Loucy (cell line): ENCODE data around the gene MRPL53.

Source experiments
- EZH2phosphoT487 ChIP-seq: fragments of 200-600 bp; IDR thresholded peaks from 2 replicates; pipeline ENCODE4 v1.6.1; 2018; ENCODE audit warnings: antibody characterized with exemption, mild to moderate bottlenecking, moderate library complexity, borderline replicate concordance
- TF ChIP-seq, protein P1 (sequence below): fragments of 200-600 bp; sonication (generic); conservative IDR thresholded peaks from 2 replicates; pipeline ENCODE4 v1.5.1; 2014; ENCODE audit warnings: mild to moderate bottlenecking, antibody characterized with exemption, low read length

DNA sequence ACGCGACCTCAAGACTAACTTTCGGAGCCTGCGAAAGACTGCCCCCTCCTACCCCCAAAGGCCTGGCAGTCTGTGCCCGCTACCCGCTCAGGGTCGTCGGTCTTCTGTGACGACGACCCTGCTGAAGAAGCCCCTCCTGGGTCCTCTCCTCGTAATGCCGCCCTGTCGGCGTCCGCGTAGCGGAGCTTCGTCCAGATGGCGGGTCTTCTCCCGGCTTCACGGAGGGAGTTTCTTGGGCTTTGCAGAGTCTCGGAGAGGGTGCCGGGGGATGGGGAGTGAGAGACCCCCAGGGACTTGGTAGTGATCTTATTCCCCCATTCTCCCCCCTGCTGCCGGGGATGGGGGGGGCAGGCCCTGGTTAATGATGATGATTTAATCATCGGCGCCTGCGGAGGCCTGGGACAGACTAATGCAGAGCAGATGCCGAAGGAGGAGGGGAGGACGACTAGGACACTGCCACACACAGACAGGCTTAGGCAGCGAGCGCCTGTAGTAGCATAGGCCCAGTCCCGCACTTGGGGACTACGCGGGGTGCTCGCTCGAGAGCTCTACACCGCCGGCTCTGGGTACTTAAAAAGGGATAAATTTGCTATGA lies 35.5 kb upstream of the MRPL53 start:
- TF ChIP-seq, protein P1, sequence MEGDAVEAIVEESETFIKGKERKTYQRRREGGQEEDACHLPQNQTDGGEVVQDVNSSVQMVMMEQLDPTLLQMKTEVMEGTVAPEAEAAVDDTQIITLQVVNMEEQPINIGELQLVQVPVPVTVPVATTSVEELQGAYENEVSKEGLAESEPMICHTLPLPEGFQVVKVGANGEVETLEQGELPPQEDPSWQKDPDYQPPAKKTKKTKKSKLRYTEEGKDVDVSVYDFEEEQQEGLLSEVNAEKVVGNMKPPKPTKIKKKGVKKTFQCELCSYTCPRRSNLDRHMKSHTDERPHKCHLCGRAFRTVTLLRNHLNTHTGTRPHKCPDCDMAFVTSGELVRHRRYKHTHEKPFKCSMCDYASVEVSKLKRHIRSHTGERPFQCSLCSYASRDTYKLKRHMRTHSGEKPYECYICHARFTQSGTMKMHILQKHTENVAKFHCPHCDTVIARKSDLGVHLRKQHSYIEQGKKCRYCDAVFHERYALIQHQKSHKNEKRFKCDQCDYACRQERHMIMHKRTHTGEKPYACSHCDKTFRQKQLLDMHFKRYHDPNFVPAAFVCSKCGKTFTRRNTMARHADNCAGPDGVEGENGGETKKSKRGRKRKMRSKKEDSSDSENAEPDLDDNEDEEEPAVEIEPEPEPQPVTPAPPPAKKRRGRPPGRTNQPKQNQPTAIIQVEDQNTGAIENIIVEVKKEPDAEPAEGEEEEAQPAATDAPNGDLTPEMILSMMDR: no peak
- no peak for TF ChIP-seq EZH2phosphoT487
